Measurements from ENCODE around the gene TBC1D23.
A peak's percentile ranks its signal among the peaks of the same experiment; 100 is the strongest.
"Not testable (repeated sequence)": the region's sequence is repeated elsewhere in the genome, so short reads cannot be mapped to it uniquely, and the experiment has no call there.

The TBC1D23 gene

GRCh38 chr3:100260685-100261484, at the start of gene TBC1D23:
TBC1D23 (plus strand) TSS chr3:100260992; CDS start chr3:100261019, 27 bp downstream.
- DNase-seq, result peak; percentile 99

GRCh38 chr3:100213891-100214573, 46.8 kb upstream of the TBC1D23 start:
- no peak for DNase-seq

- DNase-seq, result no peak
Observed at GRCh38 chr3:100214574-100214964, 46.2 kb upstream of the TBC1D23 start.

- DNase-seq, result no peak
Observed at GRCh38 chr3:100216713-100217112, 44.1 kb upstream of the TBC1D23 start.

GRCh38 chr3:100221159-100221558, 39.6 kb upstream of the TBC1D23 start:
- DNase-seq, result peak; percentile 20

- DNase-seq, result no peak
Observed at GRCh38 chr3:100225193-100225592, 35.6 kb upstream of the TBC1D23 start.

- DNase-seq, result no peak
Observed at GRCh38 chr3:100225883-100226282, 34.9 kb upstream of the TBC1D23 start.

- DNase-seq, result no peak
Observed at GRCh38 chr3:100226712-100227429, 33.9 kb upstream of the TBC1D23 start.

GRCh38 chr3:100227511-100227921, 33.3 kb upstream of the TBC1D23 start:
- DNase-seq, result no peak

GRCh38 chr3:100228247-100228646, 32.5 kb upstream of the TBC1D23 start:
- DNase-seq, result no peak

GRCh38 chr3:100229188-100229587, 31.6 kb upstream of the TBC1D23 start:
- DNase-seq, result not testable (repeated sequence)

- no peak for DNase-seq
Observed at GRCh38 chr3:100230710-100231109, 30.1 kb upstream of the TBC1D23 start.

- no peak for DNase-seq
Observed at GRCh38 chr3:100231668-100232067, 29.1 kb upstream of the TBC1D23 start.

GRCh38 chr3:100234364-100234763, 26.4 kb upstream of the TBC1D23 start:
- DNase-seq, result no peak

- DNase-seq, result no peak
Observed at GRCh38 chr3:100238599-100238998, 22.2 kb upstream of the TBC1D23 start.

GRCh38 chr3:100242471-100242870, 18.3 kb upstream of the TBC1D23 start:
- not testable (repeated sequence) for DNase-seq

- no peak for DNase-seq
Observed at GRCh38 chr3:100244264-100244663, 16.5 kb upstream of the TBC1D23 start.

GRCh38 chr3:100245136-100245535, 15.7 kb upstream of the TBC1D23 start:
- no peak for DNase-seq

GRCh38 chr3:100245927-100246326, 14.9 kb upstream of the TBC1D23 start:
- no peak for DNase-seq

GRCh38 chr3:100246999-100247398, 13.8 kb upstream of the TBC1D23 start:
- DNase-seq, result no peak

- no peak for DNase-seq
Observed at GRCh38 chr3:100252001-100252400, 8.8 kb upstream of the TBC1D23 start.

- DNase-seq, result peak; percentile 37
Observed at GRCh38 chr3:100254168-100254777, 6.5 kb upstream of the TBC1D23 start.

GRCh38 chr3:100256731-100257151, 4.1 kb upstream of the TBC1D23 start:
- no peak for DNase-seq

Data from GF-D8 (cell line).